HCT116 (cell line): ENCODE measurements around the gene ZCCHC17. TPM values are rescaled to one million over a fixed set of nuclear protein-coding genes. Genes with fewer than 3 reads are reported as not detected.

ENCODE experiments used
- ATAC-seq: fragments of 200-7000 bp; cut with Tn5 transposase; 2 replicates; pipeline ENCODE4 v1.9.1; 2020; ENCODE audit warnings: mild to moderate bottlenecking, moderate library complexity
- BruUV-seq: library from RNA; stranded (reverse); fragments of 400-500 nt; replicated peaks from 2 replicates; lab custom pipeline; 2021; lab: Mats Ljungman, UMichigan
- CTCF ChIA-PET: fragments of 300-600 bp; sonication (Branson Sonifier 250); formaldehyde crosslinking; loops from one replicate; lab custom pipeline; 2021; ENCODE audit warnings: antibody characterized with exemption; lab: Charles Lee
- POLR2A ChIA-PET: fragments of 300-600, 350-600 bp; sonication (Branson Sonifier 250); formaldehyde crosslinking; loops from one replicate; lab custom pipeline; 2021; ENCODE audit warnings: antibody characterized with exemption; lab: Charles Lee
- RAD21 ChIA-PET, 2 experiments: fragments of 300-600 bp; sonication (Branson Sonifier 250); formaldehyde crosslinking; loops; one replicate each; lab custom pipeline; 2023; ENCODE audit warnings: low total read pairs in 2 of 2; ENCODE audit not compliant: uncharacterized antibody in 2 of 2, unreplicated experiment in 2 of 2, low non-redundant PET in 1 of 2; lab: Charles Lee
- DNase-seq: peaks from one replicate; pipeline ENCODE4 v3.0.0-alpha.2; 2010; ENCODE audit warnings: low read depth, low spot score
- H2AFZ ChIP-seq: fragments of 200-600 bp; shearing (Covaris generic), sonication (generic); 2 replicates; pipeline ENCODE4 v1.6.1; 2017; ENCODE audit warnings: low read depth, mixed run types, mixed read lengths, antibody characterized with exemption, low read length; ENCODE audit not compliant: poor library complexity, severe bottlenecking
- H3K27ac ChIP-seq: 2 replicates; pipeline ENCODE4 v1.5.1; 2012; ENCODE audit warnings: low read depth, low read length
- H3K27me3 ChIP-seq: fragments of 200-600 bp; sonication (generic); 2 replicates; pipeline ENCODE4 v1.6.1; 2016; ENCODE audit warnings: mixed run types, low read length, mixed read lengths; ENCODE audit not compliant: insufficient read depth
- H3K36me3 ChIP-seq, 2 experiments: fragments of 200-500 bp in 1 of 2; fragments of 200-600 bp in 1 of 2; sonication (Bioruptor generic) in 1 of 2; sonication (generic) in 1 of 2; 2 replicates each; pipeline versions ENCODE4 v1.5.1 to v1.6.1; 2014 to 2016; ENCODE audit warnings: low read length in 2 of 2, inconsistent platforms in 1 of 2, mixed read lengths in 1 of 2, mixed run types in 1 of 2; ENCODE audit not compliant: insufficient read depth in 2 of 2, control insufficient read depth in 1 of 2
- H3K4me1 ChIP-seq, 2 experiments: fragments of 200-600 bp in 1 of 2; sonication (generic) in 1 of 2; 2 replicates each; pipeline versions ENCODE4 v1.5.1 to v1.6.1; 2012 to 2017; ENCODE audit warnings: low read length in 2 of 2, inconsistent platforms in 1 of 2, mild to moderate bottlenecking in 1 of 2, mixed read lengths in 1 of 2, mixed run types in 1 of 2, moderate library complexity in 1 of 2; ENCODE audit not compliant: insufficient read depth in 2 of 2, control insufficient read depth in 1 of 2
- H3K4me2 ChIP-seq: fragments of 200-600 bp; sonication (generic); 2 replicates; pipeline ENCODE4 v1.6.1; 2017; ENCODE audit warnings: mixed run types, low read length, mixed read lengths
- H3K4me3 ChIP-seq, 2 experiments: fragments of 200-600 bp in 1 of 2; sonication (generic) in 1 of 2; replicated peaks in 1 of 2; 2 replicates each; pipeline ENCODE4 v1.5.1; 2011 to 2016; ENCODE audit warnings: low read length in 2 of 2, control low read depth in 1 of 2, low read depth in 1 of 2, mild to moderate bottlenecking in 1 of 2, mixed read lengths in 1 of 2, mixed run types in 1 of 2
- H3K79me2 ChIP-seq: fragments of 200-600 bp; sonication (generic); 2 replicates; pipeline ENCODE4 v1.6.1; 2017; ENCODE audit warnings: mild to moderate bottlenecking, mixed run types, low read length, moderate library complexity, mixed read lengths; ENCODE audit not compliant: insufficient read depth
- H3K9ac ChIP-seq: fragments of 200-600 bp; sonication (generic); 2 replicates; pipeline ENCODE4 v1.6.1; 2016; ENCODE audit warnings: low read length, mixed read lengths
- H3K9me2 ChIP-seq: fragments of 200-600 bp; sonication (generic), shearing (Covaris generic); 2 replicates; pipeline ENCODE4 v1.6.1; 2017; ENCODE audit warnings: mixed run types, mild to moderate bottlenecking, moderate library complexity; ENCODE audit not compliant: insufficient read depth
- H3K9me3 ChIP-seq, 2 experiments: fragments of 200-500 bp in 1 of 2; fragments of 200-600 bp in 1 of 2; sonication (Bioruptor generic) in 1 of 2; sonication (generic) in 1 of 2; 2 replicates each; pipeline ENCODE4 v1.6.1; 2014 to 2017; ENCODE audit warnings: low read length in 2 of 2, mixed read lengths in 2 of 2, inconsistent platforms in 1 of 2, low read depth in 1 of 2, mild to moderate bottlenecking in 1 of 2, mixed run types in 1 of 2, moderate library complexity in 1 of 2; ENCODE audit not compliant: control insufficient read depth in 1 of 2, insufficient read depth in 1 of 2
- H4K20me1 ChIP-seq: fragments of 200-600 bp; sonication (generic), shearing (Covaris generic); 2 replicates; pipeline ENCODE4 v1.6.1; 2017; ENCODE audit warnings: mixed run types, mild to moderate bottlenecking, moderate library complexity; ENCODE audit not compliant: insufficient read depth
- CBX3 ChIP-seq: IDR thresholded peaks from 2 replicates; pipeline ENCODE4 v1.6.1; 2012; ENCODE audit warnings: low read depth
- EGR1 ChIP-seq: IDR thresholded peaks from 2 replicates; pipeline ENCODE4 v1.6.1; 2012; ENCODE audit warnings: low read depth
- EZH2 ChIP-seq: fragments of 200-600 bp; sonication (generic); IDR thresholded peaks from 2 replicates; pipeline ENCODE4 v1.6.1; 2017; ENCODE audit warnings: antibody characterized with exemption, mixed run types
- FOSL1 ChIP-seq: IDR thresholded peaks from 2 replicates; pipeline ENCODE4 v1.6.1; 2012; ENCODE audit warnings: low read depth
- RAD21 ChIP-seq: IDR thresholded peaks from 2 replicates; pipeline ENCODE4 v1.6.1; 2012; ENCODE audit warnings: low read depth, mild to moderate bottlenecking
- TCF7L2 ChIP-seq: IDR thresholded peaks from 2 replicates; pipeline ENCODE4 v1.7.0; 2011; ENCODE audit warnings: borderline replicate concordance, inconsistent platforms; ENCODE audit not compliant: insufficient read depth, insufficient read length; ENCODE audit errors: extremely low read depth
- ZNF274 ChIP-seq: fragments of 200-500 bp; sonication (Bioruptor generic); IDR thresholded peaks from 2 replicates; pipeline ENCODE4 v1.6.1; 2014; ENCODE audit warnings: mild to moderate bottlenecking, low read depth, low read length, inconsistent platforms
- intact Hi-C: fragments of 100-400 bp; cut with micrococcal nuclease; formaldehyde crosslinking; loops from 2 replicates; pipeline ENCODE4 v1.10.0; 2022
- total RNA-seq: library from RNA; stranded (reverse); gene quantifications from one replicate; pipeline ENCODE4 v1.2.1, GENCODE V29; 2021; ENCODE audit not compliant: unreplicated experiment
- TF ChIP-seq, protein P1 (sequence below): IDR thresholded peaks from 2 replicates; pipeline ENCODE4 v1.6.1; 2012
- TF ChIP-seq, protein P2 (sequence below), 3 experiments: fragments of 200-600 bp in 1 of 3; sonication (generic) in 1 of 3; IDR thresholded peaks in 2 of 3; conservative IDR thresholded peaks in 1 of 3; 2 replicates each; pipeline ENCODE4 v1.5.1; 2012 to 2017; ENCODE audit warnings: low read depth in 2 of 3, low read length in 2 of 3, antibody characterized with exemption in 1 of 3, borderline replicate concordance in 1 of 3, control low read depth in 1 of 3, mild to moderate bottlenecking in 1 of 3, mixed read lengths in 1 of 3, mixed run types in 1 of 3, moderate library complexity in 1 of 3; ENCODE audit not compliant: insufficient read depth in 1 of 3

The ZCCHC17 gene
- total RNA-seq, 1 experiment from 2014 or later: 27.8 TPM

DNA sequence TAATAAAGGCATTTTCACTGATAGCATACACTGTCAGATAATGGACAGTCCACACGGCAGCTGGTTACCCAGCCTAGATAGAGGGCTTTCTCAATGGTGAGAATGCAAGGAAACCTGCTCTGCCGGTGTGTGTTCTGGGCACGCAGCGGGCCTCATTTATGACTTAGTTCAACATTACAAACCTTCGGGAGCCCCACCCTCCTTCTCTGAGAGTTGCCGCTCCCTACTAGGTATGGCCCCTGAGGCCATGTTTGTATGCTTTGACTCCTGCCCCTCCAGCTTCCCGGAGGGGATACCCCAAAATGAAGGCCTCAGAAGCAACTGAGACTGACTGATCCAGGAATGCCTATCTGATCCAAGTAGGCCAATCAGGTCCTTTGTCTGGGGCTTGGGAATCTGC is 93.2 kb downstream of the ZCCHC17 start:
- Histone ChIP-seq H3K27me3 (no peaks in the 10 kb centered on the region), H4K20me1 (no peaks in the 10 kb centered on the region), H2AFZ (no peak overlapping the region), H3K79me2 (no peaks in the 10 kb centered on the region)
- TF ChIP-seq, protein P1, sequence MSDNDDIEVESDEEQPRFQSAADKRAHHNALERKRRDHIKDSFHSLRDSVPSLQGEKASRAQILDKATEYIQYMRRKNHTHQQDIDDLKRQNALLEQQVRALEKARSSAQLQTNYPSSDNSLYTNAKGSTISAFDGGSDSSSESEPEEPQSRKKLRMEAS: no peak
- TF ChIP-seq TCF7L2 (no peak), EGR1 (no peak)
- TF ChIP-seq, all 23 proteins: peak for 0
- H3K4me3 ChIP-seq: no peak overlapping the region
- DNase-seq (no peak), ATAC-seq (no peak)
- CTCF ChIA-PET: no interaction called here
- H3K4me1 ChIP-seq: peaks cover 4 to 20% of the 10 kb centered on the region in 2 experiments; a peak in 2 of 4 replicates
- H3K4me2 ChIP-seq: no peak overlapping the region
- intact Hi-C loops: no loop called here
- no peaks in the 10 kb centered on the region for H3K36me3 ChIP-seq
- no peaks in the 10 kb centered on the region for H3K9me2 ChIP-seq
- RAD21 ChIA-PET: no interaction called here
- POLR2A ChIA-PET: no interaction called here
- no peak overlapping the region for H3K9ac ChIP-seq
- H3K27ac ChIP-seq: no peak overlapping the region
- BruUV-seq: no TSS peak
- H3K9me3 ChIP-seq: no peaks in the 10 kb centered on the region

DNA sequence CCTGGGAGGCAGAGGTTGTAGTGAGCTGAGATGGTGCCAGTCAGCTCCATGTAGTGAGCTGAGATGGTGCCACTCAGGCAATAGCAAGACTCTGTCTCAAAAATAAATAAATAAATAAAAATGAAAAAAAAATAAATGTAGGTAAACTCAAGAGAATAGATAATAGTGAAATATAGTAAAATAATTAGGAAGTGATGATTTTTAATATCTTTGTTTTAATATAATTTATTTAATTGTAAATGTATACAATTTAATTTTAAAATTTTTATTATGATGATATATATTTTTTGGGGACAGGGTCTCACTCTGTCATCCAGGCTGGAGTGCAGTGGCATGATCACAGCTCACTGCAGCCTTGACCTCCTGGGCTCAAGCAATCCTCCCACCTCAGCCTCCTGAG is 96.6 kb downstream of the ZCCHC17 start:
- TF ChIP-seq RAD21: no peak
- no peak for TF ChIP-seq FOSL1
- no peak for TF ChIP-seq ZNF274
- no peak for TF ChIP-seq CBX3
- TF ChIP-seq, protein P2, sequence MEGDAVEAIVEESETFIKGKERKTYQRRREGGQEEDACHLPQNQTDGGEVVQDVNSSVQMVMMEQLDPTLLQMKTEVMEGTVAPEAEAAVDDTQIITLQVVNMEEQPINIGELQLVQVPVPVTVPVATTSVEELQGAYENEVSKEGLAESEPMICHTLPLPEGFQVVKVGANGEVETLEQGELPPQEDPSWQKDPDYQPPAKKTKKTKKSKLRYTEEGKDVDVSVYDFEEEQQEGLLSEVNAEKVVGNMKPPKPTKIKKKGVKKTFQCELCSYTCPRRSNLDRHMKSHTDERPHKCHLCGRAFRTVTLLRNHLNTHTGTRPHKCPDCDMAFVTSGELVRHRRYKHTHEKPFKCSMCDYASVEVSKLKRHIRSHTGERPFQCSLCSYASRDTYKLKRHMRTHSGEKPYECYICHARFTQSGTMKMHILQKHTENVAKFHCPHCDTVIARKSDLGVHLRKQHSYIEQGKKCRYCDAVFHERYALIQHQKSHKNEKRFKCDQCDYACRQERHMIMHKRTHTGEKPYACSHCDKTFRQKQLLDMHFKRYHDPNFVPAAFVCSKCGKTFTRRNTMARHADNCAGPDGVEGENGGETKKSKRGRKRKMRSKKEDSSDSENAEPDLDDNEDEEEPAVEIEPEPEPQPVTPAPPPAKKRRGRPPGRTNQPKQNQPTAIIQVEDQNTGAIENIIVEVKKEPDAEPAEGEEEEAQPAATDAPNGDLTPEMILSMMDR (IDR thresholded peaks at IDR 0.05 in 2 of 3, conservative IDR thresholded peaks at IDR 0.05 in 1 of 3; ENCODE audit: borderline replicate concordance in 1 of 3, insufficient read depth in 1 of 3, low read depth in 2 of 3, low read length in 2 of 3): no peak
- TF ChIP-seq EGR1: no peak
- TF ChIP-seq EZH2: no peak
- no TSS peak for BruUV-seq
- no peaks in the 10 kb centered on the region for H3K9me2 ChIP-seq
- H2AFZ ChIP-seq: no peak overlapping the region
- no peak overlapping the region for H3K9ac ChIP-seq
- no peak overlapping the region for H3K27ac ChIP-seq
- H3K9me3 ChIP-seq: no peaks in the 10 kb centered on the region
- peaks cover 6 to 50% of the 10 kb centered on the region in 2 experiments; a peak in 2 of 4 replicates for H3K4me1 ChIP-seq
- intact Hi-C loops: no loop called here
- ChIA-PET POLR2A (no interaction called here), RAD21 (no interaction called here), CTCF (interaction anchor here (1.7 to 1.8 kb wide), 2 partner anchors 10 to 26 kb away, joined by 9 read pairs; no protein-coding TSS in a partner anchor)
- DNase-seq: no peak
- no peaks in the 10 kb centered on the region for H3K79me2 ChIP-seq
- no peaks in the 10 kb centered on the region for H3K27me3 ChIP-seq
- H3K36me3 ChIP-seq: no peaks in the 10 kb centered on the region
- no peaks in the 10 kb centered on the region for H4K20me1 ChIP-seq
- no peak overlapping the region for H3K4me2 ChIP-seq
- no peak for ATAC-seq
- no peak overlapping the region for H3K4me3 ChIP-seq
